Testis (tissue), 2 donors: ENCODE measurements around the gene TLCD3A.

Source experiments
- POLR2A ChIP-seq: fragments of 450-650 bp; IDR thresholded peaks from one replicate; pipeline ENCODE4 v1.6.1; 2017; ENCODE audit warnings: antibody characterized with exemption, mild to moderate bottlenecking, moderate library complexity
- TF ChIP-seq, protein P1 (sequence below), 3 experiments: fragments of 450-650 bp in 2 of 3; fragments of 200-600 bp in 1 of 3; sonication (generic) in 1 of 3; IDR thresholded peaks; one replicate each; pipeline ENCODE4 v1.5.1; 2016 to 2019; ENCODE audit warnings: antibody characterized with exemption in 3 of 3, mild to moderate bottlenecking in 2 of 3, moderate library complexity in 1 of 3

DNA sequence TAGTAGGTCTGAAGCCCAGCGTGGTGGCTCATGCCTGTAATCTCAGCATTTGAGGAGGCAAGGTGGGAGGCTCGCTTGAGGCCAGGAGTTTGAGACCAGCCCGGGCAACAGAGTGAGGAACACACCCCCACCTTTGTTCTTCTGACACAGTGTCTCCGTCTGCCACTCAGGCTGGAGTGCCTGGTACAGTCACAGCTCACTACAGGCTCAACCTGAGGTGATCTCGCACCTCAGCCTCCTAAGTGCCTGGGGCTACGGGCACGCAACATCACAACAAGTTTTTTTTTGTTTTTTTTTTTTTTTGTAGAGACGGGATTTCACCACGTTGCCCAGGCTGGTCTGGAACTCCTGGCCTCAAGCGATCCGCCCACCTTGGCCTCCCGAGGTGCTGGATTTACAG is 6.7 kb upstream of the TLCD3A start:
- TF ChIP-seq, protein P1, sequence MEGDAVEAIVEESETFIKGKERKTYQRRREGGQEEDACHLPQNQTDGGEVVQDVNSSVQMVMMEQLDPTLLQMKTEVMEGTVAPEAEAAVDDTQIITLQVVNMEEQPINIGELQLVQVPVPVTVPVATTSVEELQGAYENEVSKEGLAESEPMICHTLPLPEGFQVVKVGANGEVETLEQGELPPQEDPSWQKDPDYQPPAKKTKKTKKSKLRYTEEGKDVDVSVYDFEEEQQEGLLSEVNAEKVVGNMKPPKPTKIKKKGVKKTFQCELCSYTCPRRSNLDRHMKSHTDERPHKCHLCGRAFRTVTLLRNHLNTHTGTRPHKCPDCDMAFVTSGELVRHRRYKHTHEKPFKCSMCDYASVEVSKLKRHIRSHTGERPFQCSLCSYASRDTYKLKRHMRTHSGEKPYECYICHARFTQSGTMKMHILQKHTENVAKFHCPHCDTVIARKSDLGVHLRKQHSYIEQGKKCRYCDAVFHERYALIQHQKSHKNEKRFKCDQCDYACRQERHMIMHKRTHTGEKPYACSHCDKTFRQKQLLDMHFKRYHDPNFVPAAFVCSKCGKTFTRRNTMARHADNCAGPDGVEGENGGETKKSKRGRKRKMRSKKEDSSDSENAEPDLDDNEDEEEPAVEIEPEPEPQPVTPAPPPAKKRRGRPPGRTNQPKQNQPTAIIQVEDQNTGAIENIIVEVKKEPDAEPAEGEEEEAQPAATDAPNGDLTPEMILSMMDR (IDR thresholded peaks at IDR 0.05), result no peak
- TF ChIP-seq POLR2A, result no peak
